CD4-positive, CD25-positive, alpha-beta regulatory T cell (primary cell): ENCODE results near the gene PRPF40B. TPM values are rescaled to one million over a fixed set of nuclear protein-coding genes. Genes with fewer than 3 reads are reported as not detected.
A peak's percentile ranks its signal among the peaks of the same experiment; 100 is the strongest.

Source experiments
- ATAC-seq, 2 donors: fragments of 150-1000 bp; cut with Tn5 transposase; one replicate each; pipeline ENCODE4 v1.10.0; 2021; ENCODE audit warnings: low read depth in 2 of 2, moderate number of reproducible peaks in 2 of 2, moderate library complexity in 1 of 2
- DNase-seq, 3 donors: peaks; one replicate each; pipeline versions ENCODE4 v3.0.0 to v3.0.0-alpha.2; 2012 to 2022; ENCODE audit warnings: mixed read lengths in 1 of 3
- H3K27ac ChIP-seq: one replicate; pipeline ENCODE4 v1.7.0; 2013; ENCODE audit warnings: mild to moderate bottlenecking, low read length; ENCODE audit not compliant: insufficient read depth, poor library complexity, severe bottlenecking
- H3K27me3 ChIP-seq: one replicate; pipeline ENCODE4 v1.7.0; 2013; ENCODE audit warnings: low read length; ENCODE audit not compliant: control insufficient read depth, insufficient read depth
- H3K36me3 ChIP-seq: one replicate; pipeline ENCODE4 v1.7.0; 2013; ENCODE audit warnings: mild to moderate bottlenecking, low read length, moderate library complexity; ENCODE audit not compliant: control insufficient read depth, insufficient read depth
- H3K4me1 ChIP-seq: 2 replicates; pipeline ENCODE4 v1.7.0; 2013; ENCODE audit warnings: mild to moderate bottlenecking, low read length; ENCODE audit not compliant: insufficient read depth, control insufficient read depth, poor library complexity, severe bottlenecking
- H3K4me3 ChIP-seq: one replicate; pipeline ENCODE4 v1.7.0; 2013; ENCODE audit warnings: low read depth, mild to moderate bottlenecking, low read length, moderate library complexity
- H3K9me3 ChIP-seq, 2 experiments: 1 replicate in 1 of 2; 2 replicates in 1 of 2; pipeline ENCODE4 v1.7.0; 2013; ENCODE audit warnings: low read length in 2 of 2, mild to moderate bottlenecking in 1 of 2, moderate library complexity in 1 of 2; ENCODE audit not compliant: control insufficient read depth in 2 of 2
- H3K27ac Mint-ChIP-seq, 3 donors: one replicate each; pipeline ENCODE4 v1.8.0; 2020 to 2022; ENCODE audit warnings: mild to moderate bottlenecking in 3 of 3, mixed read lengths in 3 of 3, moderate library complexity in 2 of 3
- H3K27me3 Mint-ChIP-seq: one replicate; pipeline ENCODE4 v1.8.0; 2022; ENCODE audit warnings: mild to moderate bottlenecking, mixed read lengths
- H3K36me3 Mint-ChIP-seq: one replicate; pipeline ENCODE4 v1.8.0; 2020; ENCODE audit warnings: mixed read lengths
- H3K4me1 Mint-ChIP-seq, 4 donors: one replicate each; pipeline ENCODE4 v1.8.0; 2020 to 2022; ENCODE audit warnings: mixed read lengths in 4 of 4, mild to moderate bottlenecking in 1 of 4
- H3K4me3 Mint-ChIP-seq, 4 donors: one replicate each; pipeline ENCODE4 v1.8.0; 2020 to 2022; ENCODE audit warnings: mild to moderate bottlenecking in 4 of 4, mixed read lengths in 4 of 4, moderate library complexity in 3 of 4
- H3K9me3 Mint-ChIP-seq, 7 donors: one replicate each; pipeline ENCODE4 v1.8.0; 2020 to 2022; ENCODE audit warnings: mixed read lengths in 7 of 7, mild to moderate bottlenecking in 3 of 7, moderate library complexity in 2 of 7
- polyA plus RNA-seq, 4 donors: library from polyadenylated mRNA; unstranded; fragments of 300-500 nt; fragmentation: Illumina TruSeq; gene quantifications; one replicate each; pipeline ENCODE4 v1.2.3, GENCODE V29; 2021
- total RNA-seq: library from RNA; stranded (reverse); gene quantifications from one replicate; pipeline ENCODE4 v1.2.3, GENCODE V29; 2022

PRPF40B gene
- total and polyA plus RNA-seq, 5 donors from 2014 or later: 0.78 to 6.3 (median 2.0) TPM

GRCh38 chr12:49673446-49674317, 50.3 kb downstream of the PRPF40B start:
- peak overlapping the region; percentile 81 for H3K27ac ChIP-seq
- H3K4me3 ChIP-seq: peak overlapping the region; percentile 24
- H3K27me3 ChIP-seq: no peaks in the 10 kb centered on the region
- H3K4me3 Mint-ChIP-seq: peak overlapping the region; percentile 16 to 78 (median 64)
- DNase-seq: peak; percentile 13 to 57 (median 32)
- H3K27me3 Mint-ChIP-seq: no peaks in the 10 kb centered on the region
- H3K9me3 Mint-ChIP-seq: no peaks in the 10 kb centered on the region
- H3K36me3 Mint-ChIP-seq: no peaks in the 10 kb centered on the region
- no peaks in the 10 kb centered on the region for H3K9me3 ChIP-seq
- H3K27ac Mint-ChIP-seq: peak overlapping the region; percentile 95 to 98 (median 96)
- peaks cover 54 to 86% (median 68%) of the 10 kb centered on the region in 4 donors for H3K4me1 Mint-ChIP-seq
- H3K4me1 ChIP-seq: peaks cover 57% of the 10 kb centered on the region
- peak in 1 of 2 donors; percentile 56 for ATAC-seq
- no peaks in the 10 kb centered on the region for H3K36me3 ChIP-seq

GRCh38 chr12:49674318-49674981, 51.1 kb downstream of the PRPF40B start:
- Histone ChIP-seq H3K9me3 (no peaks in the 10 kb centered on the region), H3K36me3 (no peaks in the 10 kb centered on the region), H3K4me3 (peak overlapping the region; percentile 13), H3K27ac (peak overlapping the region; percentile 81), H3K4me1 (peaks cover 54% of the 10 kb centered on the region), H3K27me3 (no peaks in the 10 kb centered on the region)
- Mint-ChIP-seq H3K36me3 (no peaks in the 10 kb centered on the region), H3K4me1 (peaks cover 55 to 83% (median 65%) of the 10 kb centered on the region in 4 donors), H3K27ac (peak overlapping the region; percentile 95 to 98 (median 96)), H3K4me3 (peak overlapping the region in 3 of 4 donors; percentile 58 to 78 (median 70)), H3K27me3 (no peaks in the 10 kb centered on the region), H3K9me3 (no peaks in the 10 kb centered on the region)
- DNase-seq (no peak), ATAC-seq (no peak)

- DNase-seq: no peak
- Mint-ChIP-seq H3K4me1 (peaks cover 50 to 77% (median 59%) of the 10 kb centered on the region in 4 donors), H3K27me3 (no peaks in the 10 kb centered on the region), H3K4me3 (peak overlapping the region in 2 of 4 donors; percentile 6 to 59), H3K9me3 (no peaks in the 10 kb centered on the region), H3K27ac (peak overlapping the region; percentile 87 to 98 (median 95)), H3K36me3 (no peaks in the 10 kb centered on the region)
- H3K36me3 ChIP-seq: no peaks in the 10 kb centered on the region
- no peaks in the 10 kb centered on the region for H3K27me3 ChIP-seq
- no peaks in the 10 kb centered on the region for H3K9me3 ChIP-seq
- peaks cover 49% of the 10 kb centered on the region for H3K4me1 ChIP-seq
- ATAC-seq: no peak
- H3K27ac ChIP-seq: peak overlapping the region; percentile 81
- no peak overlapping the region for H3K4me3 ChIP-seq
Measured at GRCh38 chr12:49675137-49675536, 51.8 kb downstream of the PRPF40B start.

GRCh38 chr12:49678711-49679110, 55.4 kb downstream of the PRPF40B start:
- Mint-ChIP-seq H3K36me3 (peaks cover 3% of the 10 kb centered on the region), H3K9me3 (no peaks in the 10 kb centered on the region), H3K27me3 (no peaks in the 10 kb centered on the region), H3K4me3 (no peak overlapping the region), H3K4me1 (peaks cover 31 to 60% (median 44%) of the 10 kb centered on the region in 4 donors), H3K27ac (peak overlapping the region in 1 of 3 donors; percentile 70)
- no peak overlapping the region for H3K4me3 ChIP-seq
- H3K27me3 ChIP-seq: no peaks in the 10 kb centered on the region
- H3K9me3 ChIP-seq: no peaks in the 10 kb centered on the region
- ATAC-seq (no peak), DNase-seq (no peak)
- H3K4me1 ChIP-seq: peaks cover 13% of the 10 kb centered on the region
- H3K27ac ChIP-seq: no peak overlapping the region
- H3K36me3 ChIP-seq: no peaks in the 10 kb centered on the region

GRCh38 chr12:49680075-49680474, 56.7 kb downstream of the PRPF40B start:
- Mint-ChIP-seq H3K4me1 (peaks cover 20 to 59% (median 44%) of the 10 kb centered on the region in 4 donors), H3K9me3 (no peaks in the 10 kb centered on the region), H3K27ac (peak overlapping the region in 2 of 3 donors; percentile 41 to 65), H3K27me3 (no peaks in the 10 kb centered on the region), H3K36me3 (peaks cover 4% of the 10 kb centered on the region), H3K4me3 (no peak overlapping the region)
- H3K9me3 ChIP-seq: no peaks in the 10 kb centered on the region
- no peak overlapping the region for H3K4me3 ChIP-seq
- no peaks in the 10 kb centered on the region for H3K4me1 ChIP-seq
- ATAC-seq: no peak
- no peaks in the 10 kb centered on the region for H3K36me3 ChIP-seq
- no peaks in the 10 kb centered on the region for H3K27me3 ChIP-seq
- H3K27ac ChIP-seq: no peak overlapping the region
- no peak for DNase-seq

GRCh38 chr12:49683599-49684309, 60.4 kb downstream of the PRPF40B start:
- DNase-seq: no peak
- Mint-ChIP-seq H3K4me3 (no peak overlapping the region), H3K27ac (peak overlapping the region; percentile 53 to 67 (median 57)), H3K27me3 (no peaks in the 10 kb centered on the region), H3K36me3 (peaks cover 4% of the 10 kb centered on the region), H3K4me1 (peaks cover 0 to 49% (median 34%) of the 10 kb centered on the region in 4 donors), H3K9me3 (no peaks in the 10 kb centered on the region)
- H3K9me3 ChIP-seq: no peaks in the 10 kb centered on the region
- no peak for ATAC-seq
- no peaks in the 10 kb centered on the region for H3K36me3 ChIP-seq
- no peaks in the 10 kb centered on the region for H3K27me3 ChIP-seq
- no peak overlapping the region for H3K27ac ChIP-seq
- H3K4me3 ChIP-seq: no peak overlapping the region
- no peaks in the 10 kb centered on the region for H3K4me1 ChIP-seq

GRCh38 chr12:49684310-49684854, 61.0 kb downstream of the PRPF40B start:
- no peaks in the 10 kb centered on the region for H3K9me3 ChIP-seq
- ATAC-seq: no peak
- no peaks in the 10 kb centered on the region for H3K36me3 ChIP-seq
- no peak overlapping the region for H3K4me3 Mint-ChIP-seq
- H3K4me1 Mint-ChIP-seq: peaks cover 1 to 50% (median 35%) of the 10 kb centered on the region in 4 donors
- peaks cover 4% of the 10 kb centered on the region for H3K36me3 Mint-ChIP-seq
- no peaks in the 10 kb centered on the region for H3K27me3 ChIP-seq
- no peaks in the 10 kb centered on the region for H3K27me3 Mint-ChIP-seq
- peak overlapping the region in 1 of 3 donors; percentile 37 for H3K27ac Mint-ChIP-seq
- no peak for DNase-seq
- no peak overlapping the region for H3K4me3 ChIP-seq
- no peaks in the 10 kb centered on the region for H3K9me3 Mint-ChIP-seq
- no peaks in the 10 kb centered on the region for H3K4me1 ChIP-seq
- H3K27ac ChIP-seq: no peak overlapping the region
